Ectodermal cell (in vitro differentiated cells): ENCODE results near the gene SLC39A9.
"Not testable (repeated sequence)": the region's sequence is repeated elsewhere in the genome, so short reads cannot be mapped to it uniquely, and the experiment has no call there.

Source experiments
- H3K27ac ChIP-seq: 2 replicates; pipeline ENCODE4 v1.7.0; 2013; ENCODE audit warnings: mild to moderate bottlenecking, low read depth, low read length; ENCODE audit not compliant: insufficient read depth, poor library complexity, severe bottlenecking
- H3K27me3 ChIP-seq: 2 replicates; pipeline ENCODE4 v1.7.0; 2013; ENCODE audit warnings: mild to moderate bottlenecking, low read length; ENCODE audit not compliant: insufficient read depth, control insufficient read depth, poor library complexity, severe bottlenecking
- H3K36me3 ChIP-seq: one replicate; pipeline ENCODE4 v1.7.0; 2013; ENCODE audit warnings: low read length; ENCODE audit not compliant: control insufficient read depth, insufficient read depth
- H3K4me1 ChIP-seq: one replicate; pipeline ENCODE4 v1.7.0; 2013; ENCODE audit warnings: low read length; ENCODE audit not compliant: control insufficient read depth, insufficient read depth
- H3K4me3 ChIP-seq: 2 replicates; pipeline ENCODE4 v1.7.0; 2013; ENCODE audit warnings: low read depth, low read length, control low read depth; ENCODE audit not compliant: insufficient read depth
- H3K9me3 ChIP-seq: 2 replicates; pipeline ENCODE4 v1.7.0; 2013; ENCODE audit warnings: mild to moderate bottlenecking, low read length, moderate library complexity; ENCODE audit not compliant: control insufficient read depth
- WGBS, 2 experiments: methylation state at CpG; one replicate each; pipeline ENCODE4 v1.1.7; 2013; ENCODE audit warnings: missing lambda C conversion rate in 2 of 2; 5-methylcytosine and 5-hydroxymethylcytosine counted together

The SLC39A9 gene

GRCh38 chr14:69495341-69495921 lies 96.9 kb downstream of the SLC39A9 start:
- Histone ChIP-seq H3K9me3 (no peaks in the 10 kb centered on the region), H3K27ac (no peak overlapping the region), H3K36me3 (no peaks in the 10 kb centered on the region), H3K4me3 (no peak overlapping the region), H3K4me1 (no peaks in the 10 kb centered on the region), H3K27me3 (no peaks in the 10 kb centered on the region)
- WGBS, 2 experiments = 92 to 96% methylated on average over 5 of the region's 5 CpGs

DNA sequence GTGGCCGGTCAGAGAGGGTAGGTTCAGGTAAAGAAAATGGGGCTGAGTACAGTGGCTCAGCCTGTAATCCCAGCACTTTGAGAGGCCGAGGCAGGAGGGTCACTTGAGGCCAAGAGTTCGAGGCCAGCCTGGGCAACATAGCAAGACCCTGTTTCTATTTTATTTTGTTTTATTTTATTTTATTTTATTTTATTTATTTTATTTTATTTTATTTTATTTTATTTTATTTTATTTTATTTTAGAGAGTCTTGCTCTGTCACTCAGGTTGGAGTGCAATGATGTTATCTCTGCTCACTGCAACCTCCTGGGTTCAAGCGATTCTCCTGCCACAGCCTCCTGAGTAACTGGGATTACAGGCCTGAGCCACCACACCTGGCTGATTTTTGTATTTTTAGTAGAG lies 99.4 kb downstream of the SLC39A9 start:
- not testable (repeated sequence) for H3K4me1 ChIP-seq, H3K27me3 ChIP-seq, H3K36me3 ChIP-seq, H3K9me3 ChIP-seq, H3K27ac ChIP-seq, H3K4me3 ChIP-seq
- 93% methylated on average over 3 to 4 of the region's 4 CpGs for WGBS, 2 experiments

DNA sequence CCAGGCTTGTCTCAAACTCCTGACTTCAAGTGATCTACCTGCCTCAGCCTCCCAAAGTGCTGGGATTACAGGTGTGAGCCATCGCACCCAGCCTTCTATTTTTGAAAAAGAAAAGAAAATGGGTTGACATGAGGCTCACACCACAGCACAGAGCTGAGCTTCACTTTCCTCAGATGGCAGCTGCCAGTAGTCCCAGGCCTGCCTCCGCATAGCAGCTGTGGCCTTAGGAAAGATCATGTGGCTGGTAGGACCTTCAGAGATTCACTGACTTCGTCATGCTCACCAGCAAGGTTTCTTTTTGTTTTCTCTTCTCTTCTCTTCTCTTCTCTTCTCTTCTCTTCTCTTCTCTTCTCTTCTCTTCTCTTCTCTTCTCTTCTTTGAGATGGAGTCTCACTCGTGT lies 99.8 kb downstream of the SLC39A9 start:
- not testable (repeated sequence) for H3K4me3 ChIP-seq, H3K9me3 ChIP-seq, H3K27ac ChIP-seq, H3K4me1 ChIP-seq, H3K36me3 ChIP-seq
- WGBS, 2 experiments = 93 to 95% methylated on average over 4 of the region's 4 CpGs
- peaks cover 10% of the 10 kb centered on the region for H3K27me3 ChIP-seq

- Histone ChIP-seq H3K36me3 (no peaks in the 10 kb centered on the region), H3K9me3 (no peaks in the 10 kb centered on the region), H3K4me3 (no peak overlapping the region), H3K27me3 (peaks cover 10% of the 10 kb centered on the region), H3K4me1 (no peaks in the 10 kb centered on the region), H3K27ac (no peak overlapping the region)
- 91 to 97% methylated on average over 5 of the region's 5 CpGs for WGBS, 2 experiments
Observed at GRCh38 chr14:69499436-69499835, 100.9 kb downstream of the SLC39A9 start.

DNA sequence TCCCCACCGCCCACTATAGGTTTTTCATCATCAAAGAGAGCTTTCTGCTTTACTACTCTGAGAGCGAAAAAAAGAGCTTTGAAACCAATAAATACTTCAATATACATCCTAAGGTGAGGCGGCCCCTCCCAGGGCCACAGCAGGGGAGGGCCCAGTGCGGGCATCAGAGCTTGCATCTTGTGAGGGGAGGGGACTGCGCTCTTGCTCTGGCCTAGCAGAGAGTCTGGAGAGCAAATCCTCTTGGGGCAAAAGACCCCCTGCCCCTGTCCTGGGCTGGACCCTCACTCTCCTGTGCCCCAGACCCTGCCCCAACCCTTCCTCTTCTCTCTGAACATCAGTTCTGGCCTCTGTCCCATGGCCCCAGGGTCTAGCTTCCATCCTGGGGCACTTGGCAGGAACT lies 101.6 kb downstream of the SLC39A9 start:
- WGBS, 2 experiments = 85% methylated on average over 5 of the region's 5 CpGs
- H3K4me3 ChIP-seq = no peak overlapping the region
- no peaks in the 10 kb centered on the region for H3K9me3 ChIP-seq
- no peaks in the 10 kb centered on the region for H3K4me1 ChIP-seq
- no peak overlapping the region for H3K27ac ChIP-seq
- peaks cover 10% of the 10 kb centered on the region for H3K27me3 ChIP-seq
- no peaks in the 10 kb centered on the region for H3K36me3 ChIP-seq

GRCh38 chr14:69500736-69501135 lies 102.2 kb downstream of the SLC39A9 start:
- no peaks in the 10 kb centered on the region for H3K9me3 ChIP-seq
- H3K27me3 ChIP-seq = peaks cover 10% of the 10 kb centered on the region
- no peak overlapping the region for H3K4me3 ChIP-seq
- H3K27ac ChIP-seq = no peak overlapping the region
- no peaks in the 10 kb centered on the region for H3K36me3 ChIP-seq
- 85 to 89% methylated on average over 4 of the region's 4 CpGs for WGBS, 2 experiments
- no peaks in the 10 kb centered on the region for H3K4me1 ChIP-seq

DNA sequence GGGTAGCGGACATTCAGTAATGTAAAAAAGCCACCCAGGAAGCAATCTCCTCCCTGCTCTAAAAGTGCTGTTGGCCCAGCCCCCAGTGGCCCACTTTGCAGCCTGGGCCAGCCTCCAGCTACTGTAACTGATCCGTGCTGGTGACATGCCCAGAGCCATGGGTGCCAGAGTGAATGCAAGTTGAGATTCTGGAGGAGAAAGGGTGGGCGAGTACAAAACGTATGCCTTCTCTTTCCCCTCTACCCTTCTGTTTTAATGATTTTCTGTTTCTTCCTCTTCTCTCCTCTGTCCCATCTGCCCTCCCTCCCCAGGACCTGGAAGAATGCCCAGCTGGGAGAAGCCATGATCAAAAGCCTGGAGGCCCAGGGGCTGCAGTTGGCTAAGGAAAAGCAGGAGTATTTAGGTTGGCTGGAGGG lies 102.9 kb downstream of the SLC39A9 start:
- no peak overlapping the region for H3K4me3 ChIP-seq
- no peaks in the 10 kb centered on the region for H3K36me3 ChIP-seq
- no peaks in the 10 kb centered on the region for H3K4me1 ChIP-seq
- no peak overlapping the region for H3K27ac ChIP-seq
- H3K27me3 ChIP-seq = peaks cover 10% of the 10 kb centered on the region
- 57 to 69% methylated on average over 4 of the region's 4 CpGs for WGBS, 2 experiments
- no peaks in the 10 kb centered on the region for H3K9me3 ChIP-seq

- Histone ChIP-seq H3K4me3 (no peak overlapping the region), H3K4me1 (no peaks in the 10 kb centered on the region), H3K36me3 (no peaks in the 10 kb centered on the region), H3K9me3 (no peaks in the 10 kb centered on the region), H3K27me3 (peaks cover 10% of the 10 kb centered on the region), H3K27ac (no peak overlapping the region)
- whole genome bisulfite sequencing, 2 experiments = 93 to 100% methylated on average over 1 of the region's 1 CpG
Observed at GRCh38 chr14:69504775-69505174, 106.3 kb downstream of the SLC39A9 start.

DNA sequence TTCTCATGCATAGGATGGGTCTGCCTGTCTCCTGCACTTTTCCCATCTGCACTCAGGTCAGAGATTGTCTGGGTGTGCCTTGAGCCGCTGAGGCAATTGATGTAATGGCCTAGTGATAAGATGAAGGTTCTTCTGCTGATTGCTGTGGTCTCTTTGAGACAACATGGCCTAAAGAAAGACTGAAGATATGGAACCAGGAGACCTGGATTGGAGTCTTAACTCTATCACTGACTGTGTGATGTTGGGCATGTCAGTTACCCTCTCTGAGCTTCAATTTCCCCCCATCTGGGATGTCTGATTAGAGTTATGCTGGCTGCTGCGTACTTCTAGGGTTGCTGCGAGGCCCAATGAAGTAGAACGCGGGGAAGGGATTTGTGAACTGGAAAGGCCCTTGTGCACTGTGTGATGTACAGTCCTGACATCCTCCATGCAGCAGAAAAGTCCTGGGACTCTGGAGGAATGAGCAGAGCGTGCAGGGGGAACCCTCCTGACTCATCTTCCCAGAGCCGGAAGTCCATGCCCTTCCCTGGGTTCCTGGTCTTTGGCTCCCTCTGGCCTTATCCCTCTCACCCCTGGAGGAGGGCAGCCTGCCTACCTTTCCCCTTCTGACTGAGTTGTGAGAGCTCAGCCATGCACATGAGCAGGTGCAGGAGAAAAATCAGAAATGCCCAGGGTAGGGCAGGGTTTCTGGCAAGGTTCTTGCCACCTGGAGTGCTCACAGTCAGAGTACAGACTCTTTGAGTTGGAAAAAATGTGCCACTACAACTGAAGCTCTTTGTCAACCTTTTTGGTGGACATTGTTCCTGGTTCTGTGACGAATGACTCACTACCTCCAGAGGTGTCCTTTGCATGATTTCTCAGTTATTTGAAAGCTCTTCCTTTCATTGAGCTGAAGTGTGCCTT lies 107.1 kb downstream of the SLC39A9 start:
- Histone ChIP-seq H3K27me3 (peaks cover 10% of the 10 kb centered on the region), H3K36me3 (no peaks in the 10 kb centered on the region), H3K27ac (no peak overlapping the region), H3K4me1 (no peaks in the 10 kb centered on the region), H3K4me3 (no peak overlapping the region), H3K9me3 (no peaks in the 10 kb centered on the region)
- 91 to 93% methylated on average over 8 of the region's 8 CpGs for WGBS, 2 experiments

DNA sequence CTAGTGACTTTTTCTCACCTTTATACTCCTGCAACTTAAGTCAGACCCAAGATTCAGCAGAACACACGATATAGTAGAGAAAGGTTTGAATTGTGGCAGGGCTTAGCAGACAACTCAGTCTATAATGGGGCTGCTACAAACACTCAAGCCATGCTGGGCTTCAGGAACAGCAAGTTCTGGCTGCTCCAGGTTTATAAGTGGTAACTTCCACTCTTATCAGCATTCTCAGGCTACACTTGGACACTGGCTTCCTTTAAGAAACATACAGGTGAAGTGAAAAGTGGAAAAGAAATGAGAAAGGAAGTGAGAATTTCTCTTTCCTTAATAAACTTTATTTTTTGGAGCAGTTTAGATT lies 107.7 kb downstream of the SLC39A9 start:
- Histone ChIP-seq H3K36me3 (no peaks in the 10 kb centered on the region), H3K27ac (no peak overlapping the region), H3K4me3 (no peak overlapping the region), H3K9me3 (no peaks in the 10 kb centered on the region), H3K4me1 (no peaks in the 10 kb centered on the region), H3K27me3 (peaks cover 10% of the 10 kb centered on the region)
- 78 to 92% methylated on average over 1 of the region's 1 CpG for WGBS, 2 experiments
